Left ventricle myocardium inferior (tissue), 1 donor: ENCODE measurements around the gene DAAM2. TPM values are rescaled to one million over a fixed set of nuclear protein-coding genes. Genes with fewer than 3 reads are reported as not detected.

ENCODE experiments used
- DNase-seq: peaks from one replicate; pipeline ENCODE4 v3.0.0-alpha.2; 2020
- H3K27ac ChIP-seq: fragments of 200-600 bp; replicated peaks from 2 replicates; pipeline ENCODE4 v1.8.0; 2021
- H3K27me3 ChIP-seq: fragments of 200-600 bp; 2 replicates; pipeline ENCODE4 v1.8.0; 2021; ENCODE audit warnings: low read depth
- H3K36me3 ChIP-seq: fragments of 200-600 bp; 2 replicates; pipeline ENCODE4 v1.8.0; 2021
- H3K4me1 ChIP-seq: fragments of 200-600 bp; 2 replicates; pipeline ENCODE4 v1.8.0; 2021
- H3K4me3 ChIP-seq: fragments of 200-600 bp; 2 replicates; pipeline ENCODE4 v1.8.0; 2021; ENCODE audit warnings: mild to moderate bottlenecking, moderate library complexity
- H3K9me3 ChIP-seq: fragments of 200-600 bp; replicated peaks from 2 replicates; pipeline ENCODE4 v1.8.0; 2021
- CTCF ChIP-seq: fragments of 200-600 bp; IDR thresholded peaks from 2 replicates; pipeline ENCODE4 v1.8.0; 2021; ENCODE audit warnings: antibody characterized with exemption, mild to moderate bottlenecking, borderline replicate concordance
- intact Hi-C: fragments of 100-400 bp; cut with micrococcal nuclease; formaldehyde crosslinking; loops from one replicate; pipeline ENCODE4 v1.11.0; 2022
- total RNA-seq: library from RNA; stranded (reverse); fragmentation: NEBNext Ultra II Directional; extraction: Animal tissue kit (Norgen Biotek cat#: 25700); gene quantifications from one replicate; pipeline ENCODE4 v1.2.1, GENCODE V29; 2021
- donor health status: DM: no; HTN: yes; CAD: no; lungs with severe emphysema.

Gene DAAM2
- total RNA-seq, 1 donor from 2014 or later = 19.1 TPM

DNA sequence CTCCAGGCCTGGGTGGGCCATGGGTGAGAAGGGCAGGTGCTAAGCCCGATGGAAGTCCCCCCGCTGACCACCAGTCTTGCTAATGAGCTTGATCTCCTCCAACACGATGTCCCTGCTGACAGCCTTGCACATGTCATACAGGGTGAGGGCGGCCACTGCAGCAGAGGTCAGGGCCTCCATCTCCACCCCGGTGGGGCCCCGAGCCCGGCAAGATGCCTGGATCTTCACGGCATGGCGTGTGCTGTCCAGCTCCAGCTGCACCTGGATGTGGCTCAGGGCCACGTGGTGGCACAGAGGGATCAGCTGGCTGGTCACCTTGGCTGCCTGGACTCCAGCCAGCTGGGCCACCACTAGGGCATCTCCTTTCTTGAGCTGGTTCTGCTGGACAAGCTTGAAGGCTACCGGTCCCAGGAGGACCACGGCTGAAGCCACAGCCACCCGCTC, 114.2 kb downstream of the DAAM2 start:
- H3K27ac ChIP-seq = no peak overlapping the region
- H3K36me3 ChIP-seq = peaks cover 56% of the 10 kb centered on the region
- intact Hi-C loops = no loop called here
- no peaks in the 10 kb centered on the region for H3K27me3 ChIP-seq
- no peak for TF ChIP-seq CTCF
- no peaks in the 10 kb centered on the region for H3K4me1 ChIP-seq
- no peak overlapping the region for H3K4me3 ChIP-seq
- H3K9me3 ChIP-seq = no peaks in the 10 kb centered on the region
- DNase-seq = no peak

DNA sequence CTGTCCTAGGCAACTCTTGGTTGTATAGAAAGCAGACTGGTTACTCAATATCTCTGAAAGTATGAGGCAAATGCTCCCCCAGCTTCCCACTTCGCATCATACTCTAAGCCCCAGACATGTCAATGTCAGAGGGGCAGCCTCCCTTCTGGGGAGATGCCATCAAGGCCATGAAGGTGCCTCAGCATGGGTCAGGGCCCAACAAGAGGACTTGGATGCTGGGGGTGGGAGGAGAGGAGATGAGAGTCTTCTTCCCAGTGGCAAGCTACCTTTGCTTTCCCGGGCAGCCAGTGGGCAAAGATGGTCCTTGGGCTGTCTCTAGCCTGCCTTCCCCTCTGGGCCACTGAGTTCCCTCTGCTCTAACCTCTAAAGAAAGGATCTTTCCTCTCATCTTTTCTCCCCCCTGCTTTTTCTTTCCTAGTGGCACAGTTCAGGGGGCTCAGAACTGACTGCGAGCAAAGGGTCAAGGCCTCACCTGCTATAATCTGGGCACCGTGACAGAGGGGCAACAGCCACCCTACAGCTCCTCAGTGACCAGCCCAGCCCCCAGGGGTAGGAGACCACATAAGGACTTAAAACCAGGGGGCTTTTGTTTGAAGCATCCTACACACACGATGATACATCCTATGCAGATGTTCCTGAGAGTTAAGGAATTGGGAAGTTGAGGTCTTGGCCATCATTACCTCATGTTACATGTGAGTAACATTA, 115.8 kb downstream of the DAAM2 start:
- Histone ChIP-seq H3K4me3 (no peak overlapping the region), H3K27me3 (no peaks in the 10 kb centered on the region), H3K27ac (no peak overlapping the region), H3K4me1 (no peaks in the 10 kb centered on the region), H3K36me3 (peaks cover 68% of the 10 kb centered on the region), H3K9me3 (no peaks in the 10 kb centered on the region)
- no peak for TF ChIP-seq CTCF
- no peak for DNase-seq
- intact Hi-C loops = no loop called here

- intact Hi-C loops = no loop called here
- no peaks in the 10 kb centered on the region for H3K27me3 ChIP-seq
- H3K4me1 ChIP-seq = no peaks in the 10 kb centered on the region
- H3K36me3 ChIP-seq = peaks cover 78% of the 10 kb centered on the region
- H3K27ac ChIP-seq = no peak overlapping the region
- H3K9me3 ChIP-seq = no peaks in the 10 kb centered on the region
- TF ChIP-seq CTCF = no peak
- DNase-seq = no peak
- H3K4me3 ChIP-seq = no peak overlapping the region
These were observed 116.8 kb downstream of the DAAM2 start for GRCh38 chr6:39908838-39909583.

- no peak for TF ChIP-seq CTCF
- H3K4me3 ChIP-seq = no peak overlapping the region
- intact Hi-C loops = no loop called here
These were observed 117.5 kb downstream of the DAAM2 start for GRCh38 chr6:39909701-39910100.

DNA sequence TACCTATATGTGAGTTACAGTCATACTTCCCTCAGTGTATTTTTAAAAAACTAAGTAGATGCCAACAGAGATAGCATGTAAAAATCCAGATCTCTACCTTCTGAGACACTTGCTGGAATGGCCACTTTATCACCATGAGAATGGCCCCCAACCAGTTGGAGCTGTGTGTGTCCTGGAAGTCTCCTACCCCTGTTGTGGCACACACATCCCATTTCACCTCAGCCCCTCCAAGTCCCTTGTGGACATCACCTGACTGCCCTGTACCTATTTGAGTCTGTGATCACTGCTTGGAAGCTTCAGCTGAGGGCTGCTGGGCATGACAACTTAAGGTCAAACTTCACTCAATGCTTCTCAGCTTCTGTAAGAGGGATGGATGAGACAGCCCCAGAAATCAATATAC, 118.0 kb downstream of the DAAM2 start:
- DNase-seq = no peak
- Histone ChIP-seq H3K4me3 (no peak overlapping the region), H3K27me3 (no peaks in the 10 kb centered on the region), H3K4me1 (no peaks in the 10 kb centered on the region), H3K9me3 (no peaks in the 10 kb centered on the region), H3K27ac (no peak overlapping the region), H3K36me3 (peaks cover 87% of the 10 kb centered on the region)
- intact Hi-C loops = no loop called here
- TF ChIP-seq CTCF = no peak

More at GRCh38 chr6:39909701-39910100, 117.5 kb downstream of the DAAM2 start:
- Histone ChIP-seq H3K4me1 (no peaks in the 10 kb centered on the region), H3K36me3 (peaks cover 85% of the 10 kb centered on the region), H3K27ac (no peak overlapping the region), H3K9me3 (no peaks in the 10 kb centered on the region), H3K27me3 (no peaks in the 10 kb centered on the region)
- no peak for DNase-seq
